Measurements from ENCODE around the gene PLOD2.

The PLOD2 gene

DNA sequence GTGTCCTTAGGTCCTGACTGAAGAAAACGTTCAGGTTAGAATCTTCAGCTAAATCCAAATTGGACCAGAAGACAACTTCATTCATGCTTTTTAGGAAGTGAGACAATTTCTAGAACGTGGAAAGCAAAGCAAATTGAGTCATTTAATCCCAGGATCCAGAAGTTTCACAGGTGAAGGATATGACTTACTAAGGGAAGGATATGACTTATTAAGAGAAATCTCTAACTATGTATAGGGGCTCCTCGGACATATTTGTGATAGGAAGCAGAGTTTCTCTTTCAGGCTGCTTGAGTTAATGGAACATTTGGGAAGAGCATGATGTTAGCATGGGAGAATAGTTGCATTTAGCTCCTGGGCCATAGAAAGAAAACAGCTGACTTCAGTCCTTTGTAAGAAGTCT is 16.1 kb upstream of the PLOD2 start:
- Histone ChIP-seq H2BK12ac (ENCODE audit: low read length in 2 of 2) (no peak overlapping the region), H4K91ac (ENCODE audit: low read length) (no peak overlapping the region), H3K9ac (ENCODE audit: low read length) (peak overlapping the region; percentile 49), H3K4me1 (ENCODE audit: control insufficient read depth, insufficient read depth, low read depth, low read length) (no peaks in the 10 kb centered on the region), H3K4me2 (ENCODE audit: low read length, poor library complexity, severe bottlenecking) (no peak overlapping the region), H3K4me3 (ENCODE audit: insufficient read depth in 1 of 2, low read depth in 1 of 2, low read length in 2 of 2) (no peak overlapping the region), H3K36me3 (ENCODE audit: control insufficient read depth in 1 of 2, insufficient read depth in 2 of 2, low read depth in 1 of 2, low read length in 2 of 2) (peaks cover 0 to 5% of the 10 kb centered on the region in 2 experiments), H3K23ac (ENCODE audit: low read length in 2 of 2) (no peak overlapping the region), H3K79me1 (replicated peaks; ENCODE audit: low read length, poor library complexity, severe bottlenecking) (no peaks in the 10 kb centered on the region), H3K27ac (ENCODE audit: low read length, poor library complexity, severe bottlenecking) (no peak overlapping the region), H2BK5ac (ENCODE audit: low read depth, low read length, poor library complexity, severe bottlenecking) (no peak overlapping the region), H2BK15ac (ENCODE audit: low read depth, poor library complexity, severe bottlenecking) (no peak overlapping the region), H3K9me3 (ENCODE audit: control insufficient read depth, low read length) (no peaks in the 10 kb centered on the region), H4K8ac (ENCODE audit: low read length) (no peak overlapping the region), H3K14ac (ENCODE audit: low read length in 2 of 2) (no peak overlapping the region), H3K18ac (ENCODE audit: low read depth in 1 of 2, low read length in 2 of 2) (no peak overlapping the region), H3K4ac (ENCODE audit: low read depth in 1 of 2, low read length in 2 of 2) (no peak overlapping the region), H2AFZ (ENCODE audit: low read depth, low read length) (no peak overlapping the region), H2AK5ac (ENCODE audit: low read length, severe bottlenecking) (no peak overlapping the region), H3K27me3 (ENCODE audit: control insufficient read depth in 1 of 2, insufficient read depth in 1 of 2, low read length in 2 of 2) (no peaks in the 10 kb centered on the region), H2BK120ac (ENCODE audit: low read depth, low read length) (no peak overlapping the region)
- 67% methylated on average over 3 of the region's 3 CpGs for WGBS
- no peak for DNase-seq

DNA sequence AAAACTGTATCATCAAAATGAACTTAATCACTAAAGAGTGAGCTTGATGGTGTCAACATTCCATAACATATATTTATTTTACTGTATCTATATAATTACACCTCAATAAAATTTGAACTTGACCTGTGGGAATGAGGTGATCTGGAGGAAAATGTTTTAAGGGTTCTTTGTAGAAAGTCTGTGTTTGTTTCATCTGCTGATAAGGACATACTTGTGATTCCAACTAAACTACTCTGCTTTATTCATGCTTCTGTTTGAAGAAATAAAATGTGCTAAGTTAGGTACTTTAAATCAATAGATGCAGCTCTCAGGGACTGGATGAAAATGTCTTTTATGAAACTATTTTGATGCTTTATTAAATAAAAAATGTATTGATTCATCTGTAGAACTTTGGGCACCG is 11.6 kb upstream of the PLOD2 start:
- no peak overlapping the region for H2BK15ac ChIP-seq (ENCODE audit: low read depth, poor library complexity, severe bottlenecking)
- no peaks in the 10 kb centered on the region for H3K27me3 ChIP-seq (ENCODE audit: control insufficient read depth in 1 of 2, insufficient read depth in 1 of 2, low read length in 2 of 2)
- H4K8ac ChIP-seq (ENCODE audit: low read length), result no peak overlapping the region
- H3K14ac ChIP-seq (ENCODE audit: low read length in 2 of 2), result no peak overlapping the region
- no peak overlapping the region for H3K23ac ChIP-seq (ENCODE audit: low read length in 2 of 2)
- no peak overlapping the region for H2AK5ac ChIP-seq (ENCODE audit: low read length, severe bottlenecking)
- H2BK5ac ChIP-seq (ENCODE audit: low read depth, low read length, poor library complexity, severe bottlenecking), result no peak overlapping the region
- H3K27ac ChIP-seq (ENCODE audit: low read length, poor library complexity, severe bottlenecking), result no peak overlapping the region
- H2AFZ ChIP-seq (ENCODE audit: low read depth, low read length), result no peak overlapping the region
- H3K4me2 ChIP-seq (ENCODE audit: low read length, poor library complexity, severe bottlenecking), result no peak overlapping the region
- no peak overlapping the region for H3K9ac ChIP-seq (ENCODE audit: low read length)
- no peak overlapping the region for H2BK12ac ChIP-seq (ENCODE audit: low read length in 2 of 2)
- H3K79me1 ChIP-seq (replicated peaks; ENCODE audit: low read length, poor library complexity, severe bottlenecking), result no peaks in the 10 kb centered on the region
- peaks cover 0 to 5% of the 10 kb centered on the region in 2 experiments for H3K36me3 ChIP-seq (ENCODE audit: control insufficient read depth in 1 of 2, insufficient read depth in 2 of 2, low read depth in 1 of 2, low read length in 2 of 2)
- peaks cover 5% of the 10 kb centered on the region for H3K9me3 ChIP-seq (ENCODE audit: control insufficient read depth, low read length)
- no peak for DNase-seq
- H3K18ac ChIP-seq (ENCODE audit: low read depth in 1 of 2, low read length in 2 of 2), result no peak overlapping the region
- no peaks in the 10 kb centered on the region for H3K4me1 ChIP-seq (ENCODE audit: control insufficient read depth, insufficient read depth, low read depth, low read length)
- H2BK120ac ChIP-seq (ENCODE audit: low read depth, low read length), result no peak overlapping the region
- no peak overlapping the region for H3K4me3 ChIP-seq (ENCODE audit: insufficient read depth in 1 of 2, low read depth in 1 of 2, low read length in 2 of 2)
- 89% methylated on average over 1 of the region's 1 CpG for WGBS
- no peak overlapping the region for H3K4ac ChIP-seq (ENCODE audit: low read depth in 1 of 2, low read length in 2 of 2)
- no peak overlapping the region for H4K91ac ChIP-seq (ENCODE audit: low read length)

- Histone ChIP-seq H3K4me3 (ENCODE audit: insufficient read depth in 1 of 2, low read depth in 1 of 2, low read length in 2 of 2) (no peak overlapping the region), H3K4me1 (ENCODE audit: control insufficient read depth, insufficient read depth, low read depth, low read length) (no peaks in the 10 kb centered on the region), H2BK15ac (ENCODE audit: low read depth, poor library complexity, severe bottlenecking) (no peak overlapping the region), H3K4ac (ENCODE audit: low read depth in 1 of 2, low read length in 2 of 2) (no peak overlapping the region), H2AFZ (ENCODE audit: low read depth, low read length) (no peak overlapping the region), H3K4me2 (ENCODE audit: low read length, poor library complexity, severe bottlenecking) (no peak overlapping the region), H2BK12ac (ENCODE audit: low read length in 2 of 2) (no peak overlapping the region), H2BK5ac (ENCODE audit: low read depth, low read length, poor library complexity, severe bottlenecking) (no peak overlapping the region), H3K79me1 (replicated peaks; ENCODE audit: low read length, poor library complexity, severe bottlenecking) (no peaks in the 10 kb centered on the region), H3K18ac (ENCODE audit: low read depth in 1 of 2, low read length in 2 of 2) (no peak overlapping the region), H4K91ac (ENCODE audit: low read length) (no peak overlapping the region), H4K8ac (ENCODE audit: low read length) (no peak overlapping the region), H3K27me3 (ENCODE audit: control insufficient read depth in 1 of 2, insufficient read depth in 1 of 2, low read length in 2 of 2) (no peaks in the 10 kb centered on the region), H3K23ac (ENCODE audit: low read length in 2 of 2) (no peak overlapping the region), H3K9me3 (ENCODE audit: control insufficient read depth, low read length) (peaks cover 5% of the 10 kb centered on the region), H2BK120ac (ENCODE audit: low read depth, low read length) (no peak overlapping the region), H3K14ac (ENCODE audit: low read length in 2 of 2) (no peak overlapping the region), H3K27ac (ENCODE audit: low read length, poor library complexity, severe bottlenecking) (no peak overlapping the region), H3K36me3 (ENCODE audit: control insufficient read depth in 1 of 2, insufficient read depth in 2 of 2, low read depth in 1 of 2, low read length in 2 of 2) (peaks cover 0 to 5% of the 10 kb centered on the region in 2 experiments), H3K9ac (ENCODE audit: low read length) (no peak overlapping the region), H2AK5ac (ENCODE audit: low read length, severe bottlenecking) (no peak overlapping the region)
- 83% methylated on average over 1 of the region's 1 CpG for WGBS
- DNase-seq, result no peak
These were observed 9.6 kb upstream of the PLOD2 start for GRCh38 chr3:146170591-146170990.

DNA sequence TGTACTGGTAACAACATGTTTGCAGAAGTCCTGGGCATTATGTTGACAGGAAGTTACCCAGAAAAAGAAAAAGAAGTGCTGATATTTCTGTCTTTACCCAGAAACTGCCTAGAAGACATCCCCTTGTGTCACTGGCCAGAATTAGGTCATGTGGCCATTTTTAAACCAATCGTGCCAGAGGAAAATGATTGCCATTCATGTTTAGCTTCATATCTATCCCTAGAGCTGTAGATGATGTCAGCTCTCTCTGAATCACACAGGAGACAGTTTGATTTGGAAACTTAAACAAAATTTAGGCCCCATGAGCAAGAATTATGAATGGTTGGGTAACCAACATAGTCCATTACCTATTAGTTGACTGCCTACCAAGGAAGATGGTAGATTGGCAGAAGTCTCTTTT is 8.9 kb upstream of the PLOD2 start:
- no peak overlapping the region for H4K8ac ChIP-seq (ENCODE audit: low read length)
- no peak overlapping the region for H2AK5ac ChIP-seq (ENCODE audit: low read length, severe bottlenecking)
- no peaks in the 10 kb centered on the region for H3K4me1 ChIP-seq (ENCODE audit: control insufficient read depth, insufficient read depth, low read depth, low read length)
- H3K36me3 ChIP-seq (ENCODE audit: control insufficient read depth in 1 of 2, insufficient read depth in 2 of 2, low read depth in 1 of 2, low read length in 2 of 2), result peaks cover 0 to 5% of the 10 kb centered on the region in 2 experiments
- H3K4me2 ChIP-seq (ENCODE audit: low read length, poor library complexity, severe bottlenecking), result no peak overlapping the region
- 100% methylated on average over 1 of the region's 1 CpG for WGBS
- no peak for DNase-seq
- H2BK120ac ChIP-seq (ENCODE audit: low read depth, low read length), result no peak overlapping the region
- no peak overlapping the region for H3K4me3 ChIP-seq (ENCODE audit: insufficient read depth in 1 of 2, low read depth in 1 of 2, low read length in 2 of 2)
- peaks cover 5% of the 10 kb centered on the region for H3K9me3 ChIP-seq (ENCODE audit: control insufficient read depth, low read length)
- H3K4ac ChIP-seq (ENCODE audit: low read depth in 1 of 2, low read length in 2 of 2), result no peak overlapping the region
- no peaks in the 10 kb centered on the region for H3K79me1 ChIP-seq (replicated peaks; ENCODE audit: low read length, poor library complexity, severe bottlenecking)
- no peak overlapping the region for H4K91ac ChIP-seq (ENCODE audit: low read length)
- no peak overlapping the region for H2AFZ ChIP-seq (ENCODE audit: low read depth, low read length)
- H3K27ac ChIP-seq (ENCODE audit: low read length, poor library complexity, severe bottlenecking), result no peak overlapping the region
- H2BK5ac ChIP-seq (ENCODE audit: low read depth, low read length, poor library complexity, severe bottlenecking), result no peak overlapping the region
- H2BK12ac ChIP-seq (ENCODE audit: low read length in 2 of 2), result no peak overlapping the region
- H3K23ac ChIP-seq (ENCODE audit: low read length in 2 of 2), result no peak overlapping the region
- no peak overlapping the region for H3K9ac ChIP-seq (ENCODE audit: low read length)
- no peaks in the 10 kb centered on the region for H3K27me3 ChIP-seq (ENCODE audit: control insufficient read depth in 1 of 2, insufficient read depth in 1 of 2, low read length in 2 of 2)
- H3K14ac ChIP-seq (ENCODE audit: low read length in 2 of 2), result no peak overlapping the region
- no peak overlapping the region for H2BK15ac ChIP-seq (ENCODE audit: low read depth, poor library complexity, severe bottlenecking)
- no peak overlapping the region for H3K18ac ChIP-seq (ENCODE audit: low read depth in 1 of 2, low read length in 2 of 2)

Measured in mesenchymal stem cell (in vitro differentiated cells and primary cell).